MV-4-11 (cell line): ENCODE measurements around the gene ODC1.
A peak's percentile ranks its signal among the peaks of the same experiment; 100 is the strongest.
"Not testable (repeated sequence)": the region's sequence is repeated elsewhere in the genome, so short reads cannot be mapped to it uniquely, and the experiment has no call there.

ENCODE experiments used
- DNase-seq: peaks from one replicate; lab custom pipeline; 2025; lab: John Stamatoyannopoulos, UW

ODC1 gene

GRCh38 chr2:10478298-10478625 lies 30.1 kb upstream of the ODC1 start:
- no peak for DNase-seq

DNA sequence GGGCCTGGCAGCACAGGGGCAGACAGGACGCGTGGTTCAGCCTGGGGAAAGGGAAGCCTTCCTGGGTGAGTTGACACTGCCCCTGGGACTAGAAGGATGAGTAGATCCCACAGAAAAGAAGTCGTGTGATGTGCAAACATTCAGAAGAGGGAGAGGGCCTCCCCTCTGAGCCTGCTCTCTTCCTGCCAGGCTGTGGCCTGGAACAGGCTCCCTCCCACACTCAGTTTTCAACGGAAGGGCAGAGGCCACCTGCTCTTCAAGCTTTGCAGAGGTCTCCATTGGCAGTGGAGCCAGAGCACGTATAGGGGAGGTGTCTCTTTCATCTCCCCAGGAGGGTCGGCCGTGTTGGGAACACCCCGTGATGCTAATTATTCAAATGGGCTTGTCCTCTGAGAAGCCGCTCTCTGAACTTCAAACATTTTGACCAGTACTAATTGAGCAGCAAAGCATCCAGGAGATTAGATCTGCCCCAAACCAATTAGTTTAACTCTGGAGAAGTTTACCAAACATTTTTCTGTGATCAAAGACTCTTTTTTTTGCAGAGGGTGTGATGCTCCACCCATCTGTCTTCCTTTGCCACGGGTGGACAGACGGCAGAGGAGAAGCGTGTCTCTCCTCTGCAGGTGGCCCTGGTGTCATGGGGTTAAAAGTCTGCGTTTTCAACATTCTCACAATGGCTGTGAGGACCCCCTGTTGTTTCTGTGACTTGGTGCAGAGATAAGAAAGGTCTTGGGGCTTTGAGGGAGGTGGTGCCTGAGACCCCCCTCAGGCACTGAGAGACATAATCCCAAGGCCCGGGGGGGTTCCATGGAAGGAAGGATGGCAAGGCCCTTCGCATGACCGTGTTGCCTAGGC lies 29.5 kb upstream of the ODC1 start:
- DNase-seq, result no peak

GRCh38 chr2:10476723-10477442 lies 28.8 kb upstream of the ODC1 start:
- DNase-seq, result no peak

DNA sequence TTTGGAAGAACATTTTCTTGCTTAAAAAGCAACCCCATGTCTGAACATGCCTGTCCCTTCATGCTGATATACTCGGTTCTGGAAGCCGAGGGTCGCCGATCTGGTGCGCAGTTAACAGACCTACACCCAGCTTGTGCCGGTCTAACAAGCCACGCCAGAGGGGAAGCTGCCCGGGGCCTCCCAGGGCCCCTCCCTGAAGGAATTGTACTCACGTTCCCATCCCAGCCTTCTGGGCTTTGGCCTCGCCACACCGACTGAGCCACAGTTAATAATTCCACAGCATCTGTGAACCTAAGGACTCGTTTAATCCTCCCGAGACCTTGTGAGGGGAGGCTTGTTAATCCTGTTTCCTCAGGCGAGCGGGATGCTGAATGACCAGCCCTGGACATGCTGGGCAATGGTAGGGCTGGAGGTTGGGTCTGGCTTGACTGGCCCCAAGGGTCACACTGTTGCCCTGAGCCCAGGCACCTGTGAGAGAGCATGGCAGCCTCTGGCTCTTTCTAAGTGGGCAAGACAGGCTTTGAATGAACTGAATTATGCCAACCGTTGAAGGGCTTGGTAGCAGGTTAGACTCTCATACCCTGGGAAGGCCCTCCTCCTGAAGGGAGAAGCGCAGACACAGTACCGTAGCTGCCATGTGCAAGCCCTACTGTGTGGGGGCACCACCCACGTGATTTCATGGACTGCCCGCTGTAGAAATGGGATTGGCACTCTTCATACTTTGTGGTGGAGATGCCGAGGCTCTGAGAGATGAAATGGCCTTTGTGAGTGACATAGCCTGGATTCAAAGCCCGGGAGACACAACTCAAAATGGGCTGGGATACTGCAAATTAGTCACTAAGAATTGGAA lies 27.9 kb upstream of the ODC1 start:
- no peak for DNase-seq

GRCh38 chr2:10475221-10475722 lies 27.1 kb upstream of the ODC1 start:
- no peak for DNase-seq

GRCh38 chr2:10473121-10473756 lies 25.1 kb upstream of the ODC1 start:
- DNase-seq, result no peak

GRCh38 chr2:10471955-10472354 lies 23.8 kb upstream of the ODC1 start:
- no peak for DNase-seq

DNA sequence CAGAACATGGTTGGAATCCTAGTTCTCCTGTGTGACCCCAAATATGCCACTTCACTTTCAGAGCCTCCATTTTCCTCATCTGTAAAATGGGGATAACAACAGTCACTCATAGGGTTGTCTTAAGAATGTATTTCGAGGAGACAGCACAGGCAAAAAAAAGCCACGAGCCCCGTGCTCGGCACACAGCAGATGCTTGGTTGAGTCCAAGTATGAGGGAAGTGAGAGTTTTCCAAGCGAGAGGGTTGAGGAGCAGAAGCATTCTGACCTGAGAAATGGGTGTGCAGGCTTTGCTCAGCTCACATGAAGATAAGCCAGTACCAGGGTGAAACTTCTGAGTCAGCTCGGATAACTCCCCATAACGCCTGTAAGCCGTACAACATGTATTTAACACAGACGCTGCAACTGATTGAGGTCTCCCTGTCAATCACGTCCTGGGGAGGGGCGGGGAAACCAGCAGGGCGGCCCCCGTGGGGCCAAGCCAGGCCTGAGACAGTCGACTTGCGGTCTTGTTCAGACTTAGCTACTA lies 23.0 kb upstream of the ODC1 start:
- no peak for DNase-seq

GRCh38 chr2:10469955-10470608 lies 22.0 kb upstream of the ODC1 start:
- peak; percentile 6 for DNase-seq

DNA sequence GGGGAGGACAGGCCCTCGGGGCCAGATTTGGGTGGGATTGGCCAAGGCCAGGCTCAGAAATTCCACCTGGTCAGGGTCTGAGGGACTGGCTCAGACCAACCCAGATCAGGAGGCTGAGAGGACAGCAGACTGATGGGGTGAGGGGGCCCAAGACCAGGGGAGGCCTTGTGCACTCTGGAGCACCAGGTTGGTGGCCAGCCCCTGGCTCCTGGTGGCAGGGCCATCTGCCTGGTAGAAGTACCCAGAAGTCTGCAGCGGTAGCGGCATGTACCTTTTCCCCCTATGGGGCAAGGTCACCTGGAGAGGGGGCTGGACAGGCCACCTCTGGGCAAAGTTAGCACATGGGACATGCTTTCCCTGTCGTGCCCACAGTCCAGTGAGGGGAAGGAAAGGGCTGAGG lies 21.2 kb upstream of the ODC1 start:
- no peak for DNase-seq

- DNase-seq, result no peak
Observed at GRCh38 chr2:10467401-10467800, 19.3 kb upstream of the ODC1 start.

GRCh38 chr2:10466801-10467200 lies 18.7 kb upstream of the ODC1 start:
- DNase-seq, result no peak

DNA sequence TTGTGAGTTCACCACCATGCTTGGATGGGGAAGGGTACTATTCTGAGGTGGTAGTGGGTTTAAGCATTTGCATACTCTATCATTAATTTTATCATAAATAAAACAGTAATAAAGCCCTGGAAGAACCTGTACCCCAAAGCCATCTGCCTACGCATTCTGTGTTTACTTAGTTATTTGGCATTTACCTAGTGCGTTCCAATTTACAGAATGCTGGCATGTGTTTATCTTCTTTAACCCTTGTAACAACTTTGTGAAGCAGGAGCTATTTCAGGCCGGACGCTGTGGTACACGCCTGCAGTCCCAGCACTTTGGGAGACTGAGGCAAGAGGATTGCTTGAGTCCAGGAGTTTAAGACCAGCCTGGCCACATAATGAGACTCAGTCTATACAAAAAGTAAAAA lies 17.8 kb upstream of the ODC1 start:
- DNase-seq, result no peak

DNA sequence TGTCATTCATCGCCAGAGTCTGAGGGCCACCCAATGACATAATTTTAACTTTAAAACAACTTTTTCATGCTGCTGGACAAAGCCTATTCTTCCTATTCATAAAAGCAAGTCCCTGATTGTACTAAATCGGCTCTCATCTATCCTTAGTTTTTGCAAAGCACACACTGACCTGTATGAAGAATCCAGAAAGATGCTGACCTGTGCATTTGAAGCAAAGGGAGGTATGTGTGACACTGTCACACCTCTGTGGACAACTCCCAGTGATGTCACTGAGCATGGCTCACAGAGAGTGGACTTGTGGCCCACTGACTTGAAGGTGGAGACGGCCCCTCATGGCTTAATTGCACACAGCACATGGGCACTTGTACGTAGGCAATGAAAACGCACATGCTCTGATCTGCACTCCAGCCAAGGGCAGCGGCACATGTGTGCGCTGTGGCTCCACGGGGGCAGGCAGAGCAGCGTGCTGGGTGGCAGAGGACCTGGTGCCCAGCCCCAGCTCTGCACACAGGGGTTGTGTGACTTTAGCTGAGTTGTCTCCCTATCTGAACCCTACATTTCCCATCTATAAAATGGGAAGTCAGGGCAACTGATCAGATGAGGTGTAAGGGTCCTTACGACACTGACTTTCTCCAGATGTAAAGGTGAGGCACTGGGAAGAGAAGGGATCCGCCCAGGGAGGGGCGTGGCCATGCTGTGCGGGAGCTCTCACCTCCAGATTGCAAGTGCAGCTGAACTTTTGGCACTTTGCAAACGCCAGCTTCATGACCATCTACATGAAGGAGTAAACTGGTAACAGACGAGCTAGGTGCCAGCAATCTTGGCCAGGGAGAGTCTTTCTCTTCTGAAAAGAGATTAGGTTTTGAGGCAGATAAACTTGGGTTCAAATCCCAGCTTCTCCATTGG lies 14.3 kb upstream of the ODC1 start:
- no peak for DNase-seq

DNA sequence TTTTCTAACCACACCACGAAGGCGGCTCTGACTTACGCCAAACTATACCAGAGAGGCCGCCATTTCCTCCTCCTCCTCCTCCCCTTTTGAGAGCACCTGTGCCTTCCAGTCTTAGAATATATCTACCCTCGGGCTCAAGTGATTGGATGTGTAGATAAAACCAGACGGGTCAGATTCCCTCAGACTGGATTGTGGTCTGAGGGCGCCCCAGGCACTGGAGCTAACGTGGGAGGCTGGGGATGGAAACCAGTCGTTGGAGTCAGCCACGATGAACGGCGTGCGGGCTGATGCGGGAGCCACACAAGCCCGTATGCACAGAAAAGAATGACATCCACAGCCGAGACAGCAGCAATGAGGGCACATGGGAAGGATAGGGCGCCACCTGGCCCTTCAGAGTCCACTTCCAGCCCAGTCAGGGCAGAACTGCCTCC lies 12.3 kb upstream of the ODC1 start:
- no peak for DNase-seq

- DNase-seq, result no peak
Observed at GRCh38 chr2:10457846-10458598, 9.9 kb upstream of the ODC1 start.

- DNase-seq, result not testable (repeated sequence)
Observed at GRCh38 chr2:10457195-10457594, 9.1 kb upstream of the ODC1 start.

- DNase-seq, result no peak
Observed at GRCh38 chr2:10454505-10454904, 6.4 kb upstream of the ODC1 start.

GRCh38 chr2:10453905-10454298 lies 5.8 kb upstream of the ODC1 start:
- no peak for DNase-seq
